Endothelial cell of umbilical vein (primary cell): ENCODE measurements around the gene RPL22. TPM values are rescaled to one million over a fixed set of nuclear protein-coding genes. Genes with fewer than 3 reads are reported as not detected.

Experiments
- BruUV-seq: library from RNA; stranded (reverse); fragments of 400-500 nt; replicated peaks from 2 replicates; lab custom pipeline; 2021; lab: Mats Ljungman, UMichigan
- CTCF ChIA-PET: fragments of 300-600, 350-600 bp; sonication (Branson Sonifier 250); formaldehyde crosslinking; loops from one replicate; lab custom pipeline; 2021; ENCODE audit warnings: antibody characterized with exemption, inconsistent platforms; lab: Charles Lee
- POLR2A ChIA-PET: fragments of 300-600, 350-600 bp; sonication (Branson Sonifier 250); formaldehyde crosslinking; loops from one replicate; lab custom pipeline; 2021; ENCODE audit warnings: antibody characterized with exemption, inconsistent platforms; lab: Charles Lee
- DNase-seq: peaks from one replicate; pipeline ENCODE4 v3.0.0-alpha.2; 2011; ENCODE audit warnings: low read depth, low spot score
- FAIRE-seq: peaks from 2 replicates; lab custom pipeline; 2011; peaks lifted over from hg19 to GRCh38; lab: Jason Lieb, UNC
- H2AFZ ChIP-seq: 2 replicates; pipeline ENCODE4 v1.6.0; 2012; ENCODE audit warnings: low read depth, low read length, control low read depth, inconsistent platforms
- H3K27ac ChIP-seq: 2 replicates; pipeline ENCODE4 v1.5.1; 2011; ENCODE audit warnings: low read depth, mild to moderate bottlenecking, control low read depth, low read length, moderate library complexity; ENCODE audit not compliant: insufficient read depth
- H3K27me3 ChIP-seq, 2 experiments: 2 replicates each; pipeline versions ENCODE4 v1.6.0 to v1.6.1; 2011; ENCODE audit warnings: low read length in 2 of 2, mixed read lengths in 1 of 2; ENCODE audit not compliant: control insufficient read depth in 2 of 2, insufficient read depth in 2 of 2
- H3K36me3 ChIP-seq, 2 experiments: 2 replicates in 1 of 2; 3 replicates in 1 of 2; pipeline ENCODE4 v1.5.1; 2011; ENCODE audit warnings: low read length in 2 of 2, mild to moderate bottlenecking in 1 of 2, moderate library complexity in 1 of 2; ENCODE audit not compliant: control insufficient read depth in 2 of 2, insufficient read depth in 2 of 2; ENCODE audit errors: extremely low read depth in 1 of 2
- H3K4me1 ChIP-seq: 3 replicates; pipeline ENCODE4 v1.5.1; 2011; ENCODE audit warnings: mild to moderate bottlenecking, low read length; ENCODE audit not compliant: control insufficient read depth, insufficient read depth; ENCODE audit errors: extremely low read depth
- H3K4me2 ChIP-seq: 2 replicates; pipeline ENCODE4 v1.6.1; 2011; ENCODE audit warnings: low read length, control low read depth, mixed read lengths; ENCODE audit not compliant: insufficient read depth
- H3K4me3 ChIP-seq, 3 experiments: fragments of 200-600 bp in 1 of 3; sonication (generic), shearing (Covaris generic) in 1 of 3; replicated peaks in 1 of 3; 2 replicates each; pipeline ENCODE4 v1.5.1; 2011 to 2016; ENCODE audit warnings: control low read depth in 3 of 3, low read length in 3 of 3, mild to moderate bottlenecking in 2 of 3, inconsistent platforms in 1 of 3, low read depth in 1 of 3, moderate library complexity in 1 of 3; ENCODE audit not compliant: insufficient read depth in 1 of 3
- H3K79me2 ChIP-seq: 2 replicates; pipeline ENCODE4 v1.6.0; 2012; ENCODE audit warnings: low read length, inconsistent platforms; ENCODE audit not compliant: control insufficient read depth, insufficient read depth
- H3K9ac ChIP-seq: replicated peaks from 2 replicates; pipeline ENCODE3; 2011; ENCODE audit warnings: low read length, control low read depth; ENCODE audit not compliant: insufficient read depth; ENCODE audit errors: extremely low read depth
- H3K9me1 ChIP-seq: replicated peaks from 3 replicates; pipeline ENCODE4 v1.6.0; 2011; ENCODE audit warnings: mild to moderate bottlenecking, low read length; ENCODE audit not compliant: control insufficient read depth, insufficient read depth; ENCODE audit errors: extremely low read depth
- H3K9me3 ChIP-seq: replicated peaks from 2 replicates; pipeline ENCODE4 v1.5.1; 2012; ENCODE audit warnings: low read length, inconsistent platforms; ENCODE audit not compliant: control insufficient read depth, insufficient read depth
- H4K20me1 ChIP-seq: replicated peaks from 2 replicates; pipeline ENCODE3; 2011; ENCODE audit warnings: mild to moderate bottlenecking, low read length; ENCODE audit not compliant: control insufficient read depth, insufficient read depth; ENCODE audit errors: extremely low read depth
- EZH2 ChIP-seq: IDR thresholded peaks from 2 replicates; pipeline ENCODE4 v1.6.1; 2012; ENCODE audit warnings: borderline replicate concordance, low read depth, mild to moderate bottlenecking, moderate library complexity, low read length, inconsistent platforms; ENCODE audit not compliant: severe bottlenecking
- FOS ChIP-seq: IDR thresholded peaks from 2 replicates; pipeline ENCODE4 v1.6.1; 2011; ENCODE audit warnings: mild to moderate bottlenecking, low read length, moderate library complexity, borderline replicate concordance; ENCODE audit not compliant: insufficient read depth
- GATA2 ChIP-seq: IDR thresholded peaks from 2 replicates; pipeline ENCODE4 v1.7.0; 2011; ENCODE audit warnings: low read depth, mild to moderate bottlenecking, moderate library complexity, mixed read lengths, low read length; ENCODE audit not compliant: insufficient read length, insufficient read depth
- JUN ChIP-seq: IDR thresholded peaks from 2 replicates; pipeline ENCODE4 v1.6.1; 2011; ENCODE audit warnings: borderline replicate concordance, low read depth; ENCODE audit not compliant: insufficient read length, insufficient read depth
- MYC ChIP-seq: IDR thresholded peaks from one replicate; pipeline ENCODE4 v1.6.1; 2011; ENCODE audit warnings: mild to moderate bottlenecking, low read depth, low read length
- POLR2A ChIP-seq: IDR thresholded peaks from 2 replicates; pipeline ENCODE4 v1.6.1; 2012; ENCODE audit warnings: low read depth, mild to moderate bottlenecking, control low read depth, low read length
- POLR2AphosphoS5 ChIP-seq: IDR thresholded peaks from 2 replicates; pipeline ENCODE4 v1.6.1; 2012; ENCODE audit warnings: low read depth, mild to moderate bottlenecking, control low read depth, low read length, moderate library complexity; ENCODE audit not compliant: insufficient read depth
- dilution Hi-C: fragments of 300-500 bp; cut with MboI; formaldehyde crosslinking; loops from one replicate; pipeline ENCODE4 v1.15.0; 2019; ENCODE audit warnings: low sequenced_read_pairs; ENCODE audit not compliant: extremely low pct_ligation_motif_present
- intact Hi-C: fragments of 100-400 bp; cut with micrococcal nuclease; formaldehyde crosslinking; loops from one replicate; pipeline ENCODE4 v1.10.0; 2022
- polyA plus RNA-seq, 4 experiments: library from polyadenylated mRNA; depleted of rRNA in 3 of 4; stranded (reverse) in 3 of 4; unstranded in 1 of 4; fragments of >200 nt; gene quantifications; 2 replicates each; pipeline versions ENCODE4 v1.2.1 to v1.2.3, GENCODE V29; 2011 to 2012; ENCODE audit warnings: missing spikeins in 1 of 4
- total RNA-seq: library from RNA; stranded (reverse); gene quantifications from 2 replicates; pipeline ENCODE4 v1.2.3, GENCODE V29; 2021
- TF ChIP-seq, protein P1 (sequence below): IDR thresholded peaks from 2 replicates; pipeline ENCODE4 v1.6.1; 2011; ENCODE audit not compliant: insufficient read depth, insufficient read length
- TF ChIP-seq, protein P2 (sequence below), 2 donors: IDR thresholded peaks; 1 replicate in 1 of 2; 2 replicates in 1 of 2; pipeline ENCODE4 v1.5.1; 2011; ENCODE audit warnings: low read length in 2 of 2, mild to moderate bottlenecking in 2 of 2, moderate library complexity in 2 of 2, control low read depth in 1 of 2, inconsistent platforms in 1 of 2, low read depth in 1 of 2; ENCODE audit not compliant: insufficient read depth in 1 of 2; ENCODE audit errors: extremely low read depth in 1 of 2

Gene RPL22
- total and polyA plus RNA-seq, 2 donors (not counting 3 experiments of a cell fraction or from before 2014, with no cell fraction given), result 71.2 to 343 TPM

DNA sequence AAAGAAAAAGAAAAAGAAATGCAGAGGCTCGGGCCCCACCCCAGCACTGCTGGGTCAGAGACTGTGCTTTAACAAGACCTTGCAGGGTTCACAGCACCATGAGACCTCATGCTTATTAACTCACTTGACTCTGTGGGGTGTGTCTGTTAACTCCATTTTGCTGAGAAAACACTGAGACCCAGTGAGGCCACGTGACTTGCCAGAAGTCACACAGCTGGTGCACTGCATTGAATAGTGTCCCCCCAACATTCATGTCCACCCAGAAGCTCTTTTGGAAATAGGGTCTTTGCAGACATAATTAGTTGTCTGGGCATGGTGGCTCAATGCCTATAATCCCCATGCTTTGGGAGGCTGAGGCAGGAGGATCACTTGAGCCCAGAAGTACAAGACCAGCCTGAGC is 59.0 kb downstream of the RPL22 start:
- Histone ChIP-seq H3K9me3 (no peaks in the 10 kb centered on the region), H3K4me3 (no peak overlapping the region), H3K4me1 (no peaks in the 10 kb centered on the region), H3K27ac (no peak overlapping the region), H3K9ac (no peak overlapping the region), H3K79me2 (no peaks in the 10 kb centered on the region), H3K27me3 (no peaks in the 10 kb centered on the region), H2AFZ (no peak overlapping the region), H3K36me3 (no peaks in the 10 kb centered on the region), H4K20me1 (no peaks in the 10 kb centered on the region), H3K4me2 (no peak overlapping the region), H3K9me1 (no peaks in the 10 kb centered on the region)
- no TSS peak for BruUV-seq
- ChIA-PET CTCF (no interaction called here), POLR2A (no interaction called here)
- dilution Hi-C loops, result no loop called here
- TF ChIP-seq MYC, result no peak
- TF ChIP-seq, protein P1, sequence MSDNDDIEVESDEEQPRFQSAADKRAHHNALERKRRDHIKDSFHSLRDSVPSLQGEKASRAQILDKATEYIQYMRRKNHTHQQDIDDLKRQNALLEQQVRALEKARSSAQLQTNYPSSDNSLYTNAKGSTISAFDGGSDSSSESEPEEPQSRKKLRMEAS, result no peak
- no peak for TF ChIP-seq POLR2AphosphoS5
- no peak for TF ChIP-seq JUN
- TF ChIP-seq, protein P2, sequence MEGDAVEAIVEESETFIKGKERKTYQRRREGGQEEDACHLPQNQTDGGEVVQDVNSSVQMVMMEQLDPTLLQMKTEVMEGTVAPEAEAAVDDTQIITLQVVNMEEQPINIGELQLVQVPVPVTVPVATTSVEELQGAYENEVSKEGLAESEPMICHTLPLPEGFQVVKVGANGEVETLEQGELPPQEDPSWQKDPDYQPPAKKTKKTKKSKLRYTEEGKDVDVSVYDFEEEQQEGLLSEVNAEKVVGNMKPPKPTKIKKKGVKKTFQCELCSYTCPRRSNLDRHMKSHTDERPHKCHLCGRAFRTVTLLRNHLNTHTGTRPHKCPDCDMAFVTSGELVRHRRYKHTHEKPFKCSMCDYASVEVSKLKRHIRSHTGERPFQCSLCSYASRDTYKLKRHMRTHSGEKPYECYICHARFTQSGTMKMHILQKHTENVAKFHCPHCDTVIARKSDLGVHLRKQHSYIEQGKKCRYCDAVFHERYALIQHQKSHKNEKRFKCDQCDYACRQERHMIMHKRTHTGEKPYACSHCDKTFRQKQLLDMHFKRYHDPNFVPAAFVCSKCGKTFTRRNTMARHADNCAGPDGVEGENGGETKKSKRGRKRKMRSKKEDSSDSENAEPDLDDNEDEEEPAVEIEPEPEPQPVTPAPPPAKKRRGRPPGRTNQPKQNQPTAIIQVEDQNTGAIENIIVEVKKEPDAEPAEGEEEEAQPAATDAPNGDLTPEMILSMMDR (IDR thresholded peaks at IDR 0.05; ENCODE audit: extremely low read depth in 1 of 2, insufficient read depth in 1 of 2, low read depth in 1 of 2, low read length in 2 of 2), result no peak
- TF ChIP-seq GATA2, result no peak
- no peak for TF ChIP-seq POLR2A
- TF ChIP-seq EZH2, result no peak
- TF ChIP-seq FOS, result no peak
- FAIRE-seq (no peak), DNase-seq (no peak)
- intact Hi-C loops, result no loop called here
